Activated CD4-positive, alpha-beta T cell treated with anti-CD3 and anti-CD28 coated beads, Interleukin-2, amount 10 ng/mL, durations not matched to agents 24 days and 14 days (primary cell): ENCODE measurements around the gene OR8I2. TPM values are rescaled to one million over a fixed set of nuclear protein-coding genes. Genes with fewer than 3 reads are reported as not detected.

Experiments
- total RNA-seq: library from RNA; stranded (reverse); gene quantifications from 2 replicates; pipeline ENCODE4 v1.2.3, GENCODE V29; 2022

The OR8I2 gene
- total RNA-seq, 1 donor from 2014 or later, result not detected

Other genes starting within 250 kb of the OR8I2 start
- gene TRIM51, start 210.0 kb upstream of the OR8I2 start, total RNA-seq, result not detected in 2 replicates
- gene OR5W2, start 178.7 kb upstream of the OR8I2 start, total RNA-seq, result not detected in 2 replicates
- gene OR5I1, start 156.9 kb upstream of the OR8I2 start, total RNA-seq, result not detected in 2 replicates
- not detected in 2 replicates for gene OR10AG1, start 123.4 kb upstream of the OR8I2 start, total RNA-seq
- gene OR5F1, start 98.7 kb upstream of the OR8I2 start, total RNA-seq, result not detected in 2 replicates
- not detected in 2 replicates for gene OR5AS1, start 65.7 kb upstream of the OR8I2 start, total RNA-seq
- not detected in 2 replicates for gene OR8H2, start 10.4 kb downstream of the OR8I2 start, total RNA-seq
- not detected in 2 replicates for gene OR8H3, start 29.1 kb downstream of the OR8I2 start, total RNA-seq
- gene OR8J3, start 46.9 kb downstream of the OR8I2 start, total RNA-seq, result not detected in 2 replicates
- gene OR8K5, start 67.0 kb downstream of the OR8I2 start, total RNA-seq, result not detected in 2 replicates
- not detected in 2 replicates for gene OR5J2, start 83.3 kb downstream of the OR8I2 start, total RNA-seq
- not detected in 2 replicates for gene OR5T2, start 140.9 kb downstream of the OR8I2 start, total RNA-seq
- not detected in 2 replicates for gene OR5T3, start 158.9 kb downstream of the OR8I2 start, total RNA-seq
- not detected in 2 replicates for gene OR5T1, start 180.8 kb downstream of the OR8I2 start, total RNA-seq
- gene OR8H1, start 198.9 kb downstream of the OR8I2 start, total RNA-seq, result not detected in 2 replicates
- gene OR8K3, start 221.8 kb downstream of the OR8I2 start, total RNA-seq, result not detected in 2 replicates